Esophagus muscularis mucosa (tissue), 4 donors: ENCODE measurements around the gene THAP4. TPM values are rescaled to one million over a fixed set of nuclear protein-coding genes. Genes with fewer than 3 reads are reported as not detected.
"Not testable (repeated sequence)": the region's sequence is repeated elsewhere in the genome, so short reads cannot be mapped to it uniquely, and the experiment has no call there.

ENCODE experiments used
- DNase-seq: peaks from one replicate; pipeline ENCODE4 v3.0.0-alpha.2; 2017; ENCODE audit errors: extremely low spot score
- H3K27ac ChIP-seq, 4 donors: fragments of 200-600 bp; sonication (generic); replicated peaks in 1 of 4; 1 replicate in 3 of 4; 2 replicates in 1 of 4; pipeline ENCODE4 v1.5.1; 2016 to 2019; ENCODE audit warnings: mild to moderate bottlenecking in 1 of 4
- H3K27me3 ChIP-seq, 4 donors: fragments of 200-600 bp; sonication (generic); one replicate each; pipeline versions ENCODE4 v1.5.1 to v1.6.0; 2016 to 2019
- H3K36me3 ChIP-seq, 4 donors: fragments of 200-600 bp; sonication (generic); one replicate each; pipeline ENCODE4 v1.5.1; 2016 to 2019
- H3K4me1 ChIP-seq, 4 donors: fragments of 200-600 bp; sonication (generic); one replicate each; pipeline ENCODE4 v1.5.1; 2016 to 2019
- H3K4me3 ChIP-seq, 4 donors: fragments of 200-600 bp; sonication (generic); 1 replicate in 2 of 4; 2 replicates in 2 of 4; pipeline ENCODE4 v1.5.1; 2016 to 2019; ENCODE audit warnings: mild to moderate bottlenecking in 4 of 4, moderate library complexity in 1 of 4
- H3K9me3 ChIP-seq, 4 donors: fragments of 200-600 bp; sonication (generic); 1 replicate in 3 of 4; 2 replicates in 1 of 4; pipeline ENCODE4 v1.5.1; 2016 to 2019
- CTCF ChIP-seq, 3 experiments: fragments of 200-600 bp in 2 of 3; fragments of 450-650 bp in 1 of 3; sonication (generic) in 2 of 3; IDR thresholded peaks; one replicate each; pipeline ENCODE4 v1.5.1; 2017 to 2019; ENCODE audit warnings: antibody characterized with exemption in 3 of 3, mild to moderate bottlenecking in 2 of 3, moderate library complexity in 1 of 3
- EP300 ChIP-seq: sonication (generic); formaldehyde crosslinking; IDR thresholded peaks from one replicate; pipeline ENCODE4 v1.6.1; 2017; ENCODE audit warnings: antibody characterized with exemption
- POLR2A ChIP-seq: fragments of 450-650 bp; IDR thresholded peaks from one replicate; pipeline ENCODE4 v1.6.1; 2017; ENCODE audit warnings: antibody characterized with exemption, moderate library complexity, mild to moderate bottlenecking, low read depth
- POLR2AphosphoS5 ChIP-seq, 2 donors: sonication (generic); formaldehyde crosslinking; IDR thresholded peaks; one replicate each; pipeline ENCODE4 v1.6.1; 2017; ENCODE audit warnings: antibody characterized with exemption in 2 of 2
- WGBS: methylation state at CpG from one replicate; pipeline ENCODE4 v1.1.5; 2018; 5-methylcytosine and 5-hydroxymethylcytosine counted together
- intact Hi-C: fragments of 100-400 bp; cut with DNase I; formaldehyde crosslinking; loops from one replicate; pipeline ENCODE4 v1.15.1; 2023
- total RNA-seq, 4 donors: library from RNA; depleted of rRNA; stranded (reverse); fragments of >200 nt; gene quantifications; one replicate each; pipeline versions ENCODE4 v1.1.0 to v1.2.1, GENCODE V29; 2016

THAP4 gene
- total RNA-seq, 4 donors from 2014 or later: 37.0 to 69.8 (median 49.6) TPM

GRCh38 chr2:241665731-241666440 is 28.9 kb upstream of the THAP4 start:
- H3K4me1 ChIP-seq: no peaks in the 10 kb centered on the region
- TF ChIP-seq POLR2AphosphoS5 (IDR thresholded peaks at IDR 0.05) (no peak), CTCF (IDR thresholded peaks at IDR 0.05) (no peak), POLR2A (no peak), EP300 (no peak)
- no peaks in the 10 kb centered on the region for H3K9me3 ChIP-seq
- intact Hi-C loops: no loop called here
- H3K27ac ChIP-seq: no peak overlapping the region
- WGBS: 84% methylated on average over 23 of the region's 23 CpGs
- H3K4me3 ChIP-seq: no peak overlapping the region
- H3K27me3 ChIP-seq: no peaks in the 10 kb centered on the region
- H3K36me3 ChIP-seq: peaks cover 40 to 74% (median 59%) of the 10 kb centered on the region in 4 donors
- DNase-seq: no peak

GRCh38 chr2:241662731-241663130 is 25.8 kb upstream of the THAP4 start:
- H3K27ac ChIP-seq, intact Hi-C loops, H3K9me3 ChIP-seq, H3K27me3 ChIP-seq, DNase-seq, H3K4me3 ChIP-seq, H3K4me1 ChIP-seq: not testable (repeated sequence)
- H3K36me3 ChIP-seq: peaks cover 29 to 74% (median 59%) of the 10 kb centered on the region in 4 donors
- 90% methylated on average over 16 of the region's 24 CpGs for WGBS

GRCh38 chr2:241660593-241661213 is 23.7 kb upstream of the THAP4 start:
- DNase-seq: no peak
- WGBS: 94% methylated on average over 13 of the region's 14 CpGs
- no peak for TF ChIP-seq POLR2A
- no peak for TF ChIP-seq EP300
- no peak for TF ChIP-seq CTCF (IDR thresholded peaks at IDR 0.05)
- no peak for TF ChIP-seq POLR2AphosphoS5 (IDR thresholded peaks at IDR 0.05)

GRCh38 chr2:241659150-241659739 is 22.3 kb upstream of the THAP4 start:
- Histone ChIP-seq H3K9me3 (no peaks in the 10 kb centered on the region), H3K36me3 (peaks cover 41 to 90% (median 75%) of the 10 kb centered on the region in 4 donors), H3K27ac (peak overlapping the region in 3 of 4 donors; percentile 35 to 52 (median 43)), H3K4me1 (peaks cover 0 to 5% (median 5%) of the 10 kb centered on the region in 4 donors), H3K4me3 (no peak overlapping the region), H3K27me3 (no peaks in the 10 kb centered on the region)
- TF ChIP-seq POLR2AphosphoS5 (IDR thresholded peaks at IDR 0.05): peak in 1 of 2 donors; percentile 43
- no peak for TF ChIP-seq POLR2A
- peak; percentile 64 to 77 (median 68) for TF ChIP-seq CTCF (IDR thresholded peaks at IDR 0.05)
- TF ChIP-seq EP300: no peak
- intact Hi-C loops: no loop called here
- WGBS: 60% methylated on average over 19 of the region's 26 CpGs
- DNase-seq: no peak

More at GRCh38 chr2:241660593-241661213, 23.7 kb upstream of the THAP4 start:
- Histone ChIP-seq H3K9me3 (no peaks in the 10 kb centered on the region), H3K36me3 (peaks cover 28 to 76% (median 61%) of the 10 kb centered on the region in 4 donors), H3K27ac (no peak overlapping the region), H3K27me3 (no peaks in the 10 kb centered on the region), H3K4me1 (peaks cover 0 to 5% (median 5%) of the 10 kb centered on the region in 4 donors), H3K4me3 (no peak overlapping the region)
- intact Hi-C loops: no loop called here

- Histone ChIP-seq H3K4me3 (no peak overlapping the region), H3K27ac (no peak overlapping the region), H3K36me3 (peaks cover 48 to 97% (median 82%) of the 10 kb centered on the region in 4 donors), H3K4me1 (peaks cover 0 to 5% (median 5%) of the 10 kb centered on the region in 4 donors), H3K9me3 (no peaks in the 10 kb centered on the region), H3K27me3 (no peaks in the 10 kb centered on the region)
- 61% methylated on average over 5 of the region's 5 CpGs for WGBS
- intact Hi-C loops: no loop called here
- no peak for DNase-seq
- no peak for TF ChIP-seq POLR2A
- no peak for TF ChIP-seq POLR2AphosphoS5 (IDR thresholded peaks at IDR 0.05)
- no peak for TF ChIP-seq EP300
- TF ChIP-seq CTCF (IDR thresholded peaks at IDR 0.05): no peak
Observed at GRCh38 chr2:241658296-241658695, 21.3 kb upstream of the THAP4 start.
